Endothelial cell of umbilical vein (primary cell): ENCODE measurements around the gene OSBPL10. TPM values are rescaled to one million over a fixed set of nuclear protein-coding genes. Genes with fewer than 3 reads are reported as not detected.

Experiments used
- BruUV-seq: library from RNA; stranded (reverse); fragments of 400-500 nt; replicated peaks from 2 replicates; lab custom pipeline; 2021; lab: Mats Ljungman, UMichigan
- CTCF ChIA-PET: fragments of 300-600, 350-600 bp; sonication (Branson Sonifier 250); formaldehyde crosslinking; loops from one replicate; lab custom pipeline; 2021; ENCODE audit warnings: antibody characterized with exemption, inconsistent platforms; lab: Charles Lee
- POLR2A ChIA-PET: fragments of 300-600, 350-600 bp; sonication (Branson Sonifier 250); formaldehyde crosslinking; loops from one replicate; lab custom pipeline; 2021; ENCODE audit warnings: antibody characterized with exemption, inconsistent platforms; lab: Charles Lee
- DNase-seq: peaks from one replicate; pipeline ENCODE4 v3.0.0-alpha.2; 2011; ENCODE audit warnings: low read depth, low spot score
- FAIRE-seq: peaks from 2 replicates; lab custom pipeline; 2011; peaks lifted over from hg19 to GRCh38; lab: Jason Lieb, UNC
- H2AFZ ChIP-seq: 2 replicates; pipeline ENCODE4 v1.6.0; 2012; ENCODE audit warnings: low read depth, low read length, control low read depth, inconsistent platforms
- H3K27ac ChIP-seq: 2 replicates; pipeline ENCODE4 v1.5.1; 2011; ENCODE audit warnings: low read depth, mild to moderate bottlenecking, control low read depth, low read length, moderate library complexity; ENCODE audit not compliant: insufficient read depth
- H3K27me3 ChIP-seq, 2 experiments: 2 replicates each; pipeline versions ENCODE4 v1.6.0 to v1.6.1; 2011; ENCODE audit warnings: low read length in 2 of 2, mixed read lengths in 1 of 2; ENCODE audit not compliant: control insufficient read depth in 2 of 2, insufficient read depth in 2 of 2
- H3K36me3 ChIP-seq, 2 experiments: 2 replicates in 1 of 2; 3 replicates in 1 of 2; pipeline ENCODE4 v1.5.1; 2011; ENCODE audit warnings: low read length in 2 of 2, mild to moderate bottlenecking in 1 of 2, moderate library complexity in 1 of 2; ENCODE audit not compliant: control insufficient read depth in 2 of 2, insufficient read depth in 2 of 2; ENCODE audit errors: extremely low read depth in 1 of 2
- H3K4me1 ChIP-seq: 3 replicates; pipeline ENCODE4 v1.5.1; 2011; ENCODE audit warnings: mild to moderate bottlenecking, low read length; ENCODE audit not compliant: control insufficient read depth, insufficient read depth; ENCODE audit errors: extremely low read depth
- H3K4me2 ChIP-seq: 2 replicates; pipeline ENCODE4 v1.6.1; 2011; ENCODE audit warnings: low read length, control low read depth, mixed read lengths; ENCODE audit not compliant: insufficient read depth
- H3K4me3 ChIP-seq, 3 experiments: fragments of 200-600 bp in 1 of 3; sonication (generic), shearing (Covaris generic) in 1 of 3; replicated peaks in 1 of 3; 2 replicates each; pipeline ENCODE4 v1.5.1; 2011 to 2016; ENCODE audit warnings: control low read depth in 3 of 3, low read length in 3 of 3, mild to moderate bottlenecking in 2 of 3, inconsistent platforms in 1 of 3, low read depth in 1 of 3, moderate library complexity in 1 of 3; ENCODE audit not compliant: insufficient read depth in 1 of 3
- H3K79me2 ChIP-seq: 2 replicates; pipeline ENCODE4 v1.6.0; 2012; ENCODE audit warnings: low read length, inconsistent platforms; ENCODE audit not compliant: control insufficient read depth, insufficient read depth
- H3K9ac ChIP-seq: replicated peaks from 2 replicates; pipeline ENCODE3; 2011; ENCODE audit warnings: low read length, control low read depth; ENCODE audit not compliant: insufficient read depth; ENCODE audit errors: extremely low read depth
- H3K9me1 ChIP-seq: replicated peaks from 3 replicates; pipeline ENCODE4 v1.6.0; 2011; ENCODE audit warnings: mild to moderate bottlenecking, low read length; ENCODE audit not compliant: control insufficient read depth, insufficient read depth; ENCODE audit errors: extremely low read depth
- H3K9me3 ChIP-seq: replicated peaks from 2 replicates; pipeline ENCODE4 v1.5.1; 2012; ENCODE audit warnings: low read length, inconsistent platforms; ENCODE audit not compliant: control insufficient read depth, insufficient read depth
- H4K20me1 ChIP-seq: replicated peaks from 2 replicates; pipeline ENCODE3; 2011; ENCODE audit warnings: mild to moderate bottlenecking, low read length; ENCODE audit not compliant: control insufficient read depth, insufficient read depth; ENCODE audit errors: extremely low read depth
- EZH2 ChIP-seq: IDR thresholded peaks from 2 replicates; pipeline ENCODE4 v1.6.1; 2012; ENCODE audit warnings: borderline replicate concordance, low read depth, mild to moderate bottlenecking, moderate library complexity, low read length, inconsistent platforms; ENCODE audit not compliant: severe bottlenecking
- FOS ChIP-seq: IDR thresholded peaks from 2 replicates; pipeline ENCODE4 v1.6.1; 2011; ENCODE audit warnings: mild to moderate bottlenecking, low read length, moderate library complexity, borderline replicate concordance; ENCODE audit not compliant: insufficient read depth
- POLR2A ChIP-seq: IDR thresholded peaks from 2 replicates; pipeline ENCODE4 v1.6.1; 2012; ENCODE audit warnings: low read depth, mild to moderate bottlenecking, control low read depth, low read length
- POLR2AphosphoS5 ChIP-seq: IDR thresholded peaks from 2 replicates; pipeline ENCODE4 v1.6.1; 2012; ENCODE audit warnings: low read depth, mild to moderate bottlenecking, control low read depth, low read length, moderate library complexity; ENCODE audit not compliant: insufficient read depth
- dilution Hi-C: fragments of 300-500 bp; cut with MboI; formaldehyde crosslinking; loops from one replicate; pipeline ENCODE4 v1.15.0; 2019; ENCODE audit warnings: low sequenced_read_pairs; ENCODE audit not compliant: extremely low pct_ligation_motif_present
- intact Hi-C: fragments of 100-400 bp; cut with micrococcal nuclease; formaldehyde crosslinking; loops from one replicate; pipeline ENCODE4 v1.10.0; 2022
- polyA plus RNA-seq, 4 experiments: library from polyadenylated mRNA; depleted of rRNA in 3 of 4; stranded (reverse) in 3 of 4; unstranded in 1 of 4; fragments of >200 nt; gene quantifications; 2 replicates each; pipeline versions ENCODE4 v1.2.1 to v1.2.3, GENCODE V29; 2011 to 2012; ENCODE audit warnings: missing spikeins in 1 of 4
- total RNA-seq: library from RNA; stranded (reverse); gene quantifications from 2 replicates; pipeline ENCODE4 v1.2.3, GENCODE V29; 2021
- TF ChIP-seq, protein P1 (sequence below), 2 donors: IDR thresholded peaks; 1 replicate in 1 of 2; 2 replicates in 1 of 2; pipeline ENCODE4 v1.5.1; 2011; ENCODE audit warnings: low read length in 2 of 2, mild to moderate bottlenecking in 2 of 2, moderate library complexity in 2 of 2, control low read depth in 1 of 2, inconsistent platforms in 1 of 2, low read depth in 1 of 2; ENCODE audit not compliant: insufficient read depth in 1 of 2; ENCODE audit errors: extremely low read depth in 1 of 2
- TF ChIP-seq, protein P2 (sequence below): IDR thresholded peaks from 2 replicates; pipeline ENCODE4 v1.6.1; 2011; ENCODE audit not compliant: insufficient read depth, insufficient read length

Gene OSBPL10
- total and polyA plus RNA-seq, 2 donors (not counting 3 experiments of a cell fraction or from before 2014, with no cell fraction given): 10.8 to 47.6 TPM

DNA sequence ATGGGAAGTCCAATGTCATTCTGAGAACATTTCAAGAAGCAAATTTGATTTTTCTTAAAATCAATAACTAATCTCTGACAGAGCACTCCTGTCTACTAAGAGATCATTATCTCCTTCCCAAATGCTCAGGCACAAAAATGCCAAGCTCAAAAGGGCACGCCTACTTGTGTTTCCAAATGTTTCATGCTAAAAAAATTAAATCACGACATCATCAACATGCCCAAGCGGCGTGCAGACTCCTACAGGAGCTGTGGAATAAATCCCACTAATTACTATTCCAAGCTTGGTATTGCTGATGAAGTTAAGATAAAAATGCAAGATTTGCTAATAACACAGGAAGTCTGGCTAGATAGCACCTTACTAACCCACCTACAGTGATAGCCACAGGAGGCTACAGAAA lies 140.8 kb downstream of the OSBPL10 start:
- Histone ChIP-seq H3K4me2 (no peak overlapping the region), H3K36me3 (no peaks in the 10 kb centered on the region), H3K9me1 (no peaks in the 10 kb centered on the region), H3K4me1 (no peaks in the 10 kb centered on the region), H3K9ac (no peak overlapping the region), H4K20me1 (no peaks in the 10 kb centered on the region), H2AFZ (no peak overlapping the region), H3K9me3 (no peaks in the 10 kb centered on the region), H3K27ac (no peak overlapping the region), H3K79me2 (no peaks in the 10 kb centered on the region), H3K27me3 (no peaks in the 10 kb centered on the region), H3K4me3 (no peak overlapping the region)
- DNase-seq (no peak), FAIRE-seq (no peak)
- dilution Hi-C loops: no loop called here
- ChIA-PET CTCF (interaction anchor here (1.0 kb wide), 1 partner anchor 10 kb away, joined by 3 read pairs; no protein-coding TSS in a partner anchor), POLR2A (no interaction called here)
- intact Hi-C loops: no loop called here
- TF ChIP-seq, protein P1, sequence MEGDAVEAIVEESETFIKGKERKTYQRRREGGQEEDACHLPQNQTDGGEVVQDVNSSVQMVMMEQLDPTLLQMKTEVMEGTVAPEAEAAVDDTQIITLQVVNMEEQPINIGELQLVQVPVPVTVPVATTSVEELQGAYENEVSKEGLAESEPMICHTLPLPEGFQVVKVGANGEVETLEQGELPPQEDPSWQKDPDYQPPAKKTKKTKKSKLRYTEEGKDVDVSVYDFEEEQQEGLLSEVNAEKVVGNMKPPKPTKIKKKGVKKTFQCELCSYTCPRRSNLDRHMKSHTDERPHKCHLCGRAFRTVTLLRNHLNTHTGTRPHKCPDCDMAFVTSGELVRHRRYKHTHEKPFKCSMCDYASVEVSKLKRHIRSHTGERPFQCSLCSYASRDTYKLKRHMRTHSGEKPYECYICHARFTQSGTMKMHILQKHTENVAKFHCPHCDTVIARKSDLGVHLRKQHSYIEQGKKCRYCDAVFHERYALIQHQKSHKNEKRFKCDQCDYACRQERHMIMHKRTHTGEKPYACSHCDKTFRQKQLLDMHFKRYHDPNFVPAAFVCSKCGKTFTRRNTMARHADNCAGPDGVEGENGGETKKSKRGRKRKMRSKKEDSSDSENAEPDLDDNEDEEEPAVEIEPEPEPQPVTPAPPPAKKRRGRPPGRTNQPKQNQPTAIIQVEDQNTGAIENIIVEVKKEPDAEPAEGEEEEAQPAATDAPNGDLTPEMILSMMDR (IDR thresholded peaks at IDR 0.05; ENCODE audit: extremely low read depth in 1 of 2, insufficient read depth in 1 of 2, low read depth in 1 of 2, low read length in 2 of 2): no peak
- TF ChIP-seq POLR2A: no peak
- TF ChIP-seq, protein P2, sequence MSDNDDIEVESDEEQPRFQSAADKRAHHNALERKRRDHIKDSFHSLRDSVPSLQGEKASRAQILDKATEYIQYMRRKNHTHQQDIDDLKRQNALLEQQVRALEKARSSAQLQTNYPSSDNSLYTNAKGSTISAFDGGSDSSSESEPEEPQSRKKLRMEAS: no peak
- TF ChIP-seq POLR2AphosphoS5: no peak
- no peak for TF ChIP-seq FOS
- TF ChIP-seq EZH2: no peak
- BruUV-seq: no TSS peak
